HepG2 (cell line): ENCODE data around the gene MRPS5. TPM values are rescaled to one million over a fixed set of nuclear protein-coding genes. Genes with fewer than 3 reads are reported as not detected.

Experiments used
- HDAC6 ChIP-seq: fragments of 200-600 bp; sonication (generic); IDR thresholded peaks from 2 replicates; pipeline ENCODE4 v1.7.0; 2017; ENCODE audit warnings: mild to moderate bottlenecking, antibody characterized with exemption, low read length, low read depth
- JUN ChIP-seq: sonication (generic); formaldehyde crosslinking; IDR thresholded peaks from 2 replicates; pipeline ENCODE4 v1.4.0; 2020; ENCODE audit warnings: mild to moderate bottlenecking, missing genetic modification reagents
- RBM39 ChIP-seq: fragments of 200-400 bp; formaldehyde crosslinking; IDR thresholded peaks from one replicate; pipeline ENCODE4 v1.6.1; 2018; ENCODE audit warnings: antibody characterized with exemption, mild to moderate bottlenecking, low read depth, low read length; ENCODE audit not compliant: poor library complexity, severe bottlenecking
- SMARCE1 ChIP-seq: fragments of 450-650 bp; IDR thresholded peaks from 2 replicates; pipeline ENCODE4 v1.6.1; 2017; ENCODE audit warnings: borderline replicate concordance
- STAG1 ChIP-seq: sonication (generic); formaldehyde crosslinking; IDR thresholded peaks from 2 replicates; pipeline ENCODE4 v1.4.0; 2020; ENCODE audit warnings: missing genetic modification reagents
- TSC22D2 ChIP-seq: sonication (generic); formaldehyde crosslinking; IDR thresholded peaks from 2 replicates; pipeline ENCODE4 v1.5.1; 2020; ENCODE audit warnings: missing genetic modification reagents, mild to moderate bottlenecking, borderline replicate concordance
- ZBTB1 ChIP-seq: sonication (generic); formaldehyde crosslinking; IDR thresholded peaks from 2 replicates; pipeline ENCODE4 v1.4.0; 2020; ENCODE audit warnings: missing genetic modification reagents, borderline replicate concordance
- ZC3H13 ChIP-seq: sonication (generic); formaldehyde crosslinking; IDR thresholded peaks from 2 replicates; pipeline ENCODE4 v1.8.1; 2023; ENCODE audit warnings: mild to moderate bottlenecking, missing genetic modification reagents, moderate library complexity
- ZFY ChIP-seq: sonication (generic); formaldehyde crosslinking; IDR thresholded peaks from 2 replicates; pipeline ENCODE4 v1.4.0; 2020; ENCODE audit warnings: missing genetic modification reagents
- ZNF292 ChIP-seq: sonication (generic); formaldehyde crosslinking; IDR thresholded peaks from 2 replicates; pipeline ENCODE4 v1.8.1; 2022; ENCODE audit warnings: mild to moderate bottlenecking, low read depth, missing genetic modification reagents, borderline replicate concordance
- ZNF562 ChIP-seq: sonication (generic); formaldehyde crosslinking; IDR thresholded peaks from 2 replicates; pipeline ENCODE4 v1.8.0; 2022; ENCODE audit warnings: missing genetic modification reagents, borderline replicate concordance
- ZNF724P ChIP-seq: sonication (generic); formaldehyde crosslinking; IDR thresholded peaks from 2 replicates; pipeline ENCODE4 v1.8.0; 2022; ENCODE audit warnings: missing genetic modification reagents, borderline replicate concordance
- ZNF775 ChIP-seq: sonication (generic); formaldehyde crosslinking; IDR thresholded peaks from 2 replicates; pipeline ENCODE4 v1.4.0; 2020; ENCODE audit warnings: missing genetic modification reagents, mild to moderate bottlenecking, moderate library complexity, borderline replicate concordance
- ZNF883 ChIP-seq: sonication (generic); formaldehyde crosslinking; IDR thresholded peaks from 2 replicates; pipeline ENCODE4 v1.5.1; 2020; ENCODE audit warnings: mild to moderate bottlenecking, missing genetic modification reagents; ENCODE audit errors: not compliant biosample characterization
- polyA plus RNA-seq, 8 experiments: library from polyadenylated mRNA; depleted of rRNA in 3 of 8; stranded (reverse) in 7 of 8; unstranded in 1 of 8; fragments of >200 nt; fragmentation: Illumina TruSeq in 4 of 8; extraction: Trizol in 4 of 8; gene quantifications; 2 replicates each; pipeline versions ENCODE4 v1.2.1 to v1.2.3, GENCODE V29; 2011 to 2016; ENCODE audit warnings: low read depth in 4 of 8, missing spikeins in 1 of 8, mixed read lengths in 1 of 8; ENCODE audit not compliant: insufficient read depth in 1 of 8
- total RNA-seq, 5 experiments: library from RNA; depleted of rRNA; stranded (reverse); fragments of >200 nt; fragmentation: Illumina TruSeq; extraction: Trizol; gene quantifications; 2 replicates each; pipeline ENCODE4 v1.2.3, GENCODE V29; 2016; ENCODE audit warnings: low read depth in 1 of 5
- TF ChIP-seq, protein P1 (sequence below): sonication (generic); formaldehyde crosslinking; IDR thresholded peaks from 2 replicates; pipeline ENCODE4 v1.4.0; 2020; ENCODE audit warnings: missing genetic modification reagents, borderline replicate concordance
- TF ChIP-seq, protein P2 (sequence below): sonication (generic); formaldehyde crosslinking; IDR thresholded peaks from 2 replicates; pipeline ENCODE4 v1.4.0; 2020; ENCODE audit warnings: missing genetic modification reagents
- TF ChIP-seq, protein P3 (sequence below): sonication (generic); formaldehyde crosslinking; IDR thresholded peaks from 2 replicates; pipeline ENCODE4 v1.8.0; 2022; ENCODE audit warnings: mild to moderate bottlenecking, missing genetic modification reagents; ENCODE audit not compliant: insufficient replicate concordance
- TF ChIP-seq, protein P4 (sequence below): sonication (generic); formaldehyde crosslinking; IDR thresholded peaks from 2 replicates; pipeline ENCODE4 v1.5.0; 2020; ENCODE audit warnings: missing genetic modification reagents, mild to moderate bottlenecking, borderline replicate concordance

Gene MRPS5
- total and polyA plus RNA-seq, 2 of the 13 experiments (the other 11 are each of a cell fraction or from before 2014, with no cell fraction given), result 98.8 to 134 TPM

DNA sequence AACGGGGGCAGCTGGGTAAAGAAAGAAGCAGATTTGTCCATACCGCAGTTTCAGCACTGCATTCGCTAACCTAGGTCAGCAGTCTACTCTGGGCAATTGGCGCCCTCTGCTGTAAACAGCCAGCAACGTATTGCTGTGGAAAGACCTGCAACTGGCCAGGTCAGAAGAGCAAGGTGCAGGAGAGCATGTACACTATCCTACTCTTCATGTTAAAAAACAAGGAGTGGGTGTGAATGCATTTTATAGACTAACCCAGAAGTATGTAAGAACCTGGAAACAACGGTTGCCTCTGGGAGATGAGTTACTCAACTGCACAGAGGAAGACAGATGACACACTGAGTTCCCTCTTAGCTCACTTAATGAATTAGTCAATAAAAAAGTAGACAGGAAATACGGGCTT is 6.2 kb downstream of the MRPS5 start (continued):
- no peak for TF ChIP-seq HDAC6
- TF ChIP-seq, protein P1, sequence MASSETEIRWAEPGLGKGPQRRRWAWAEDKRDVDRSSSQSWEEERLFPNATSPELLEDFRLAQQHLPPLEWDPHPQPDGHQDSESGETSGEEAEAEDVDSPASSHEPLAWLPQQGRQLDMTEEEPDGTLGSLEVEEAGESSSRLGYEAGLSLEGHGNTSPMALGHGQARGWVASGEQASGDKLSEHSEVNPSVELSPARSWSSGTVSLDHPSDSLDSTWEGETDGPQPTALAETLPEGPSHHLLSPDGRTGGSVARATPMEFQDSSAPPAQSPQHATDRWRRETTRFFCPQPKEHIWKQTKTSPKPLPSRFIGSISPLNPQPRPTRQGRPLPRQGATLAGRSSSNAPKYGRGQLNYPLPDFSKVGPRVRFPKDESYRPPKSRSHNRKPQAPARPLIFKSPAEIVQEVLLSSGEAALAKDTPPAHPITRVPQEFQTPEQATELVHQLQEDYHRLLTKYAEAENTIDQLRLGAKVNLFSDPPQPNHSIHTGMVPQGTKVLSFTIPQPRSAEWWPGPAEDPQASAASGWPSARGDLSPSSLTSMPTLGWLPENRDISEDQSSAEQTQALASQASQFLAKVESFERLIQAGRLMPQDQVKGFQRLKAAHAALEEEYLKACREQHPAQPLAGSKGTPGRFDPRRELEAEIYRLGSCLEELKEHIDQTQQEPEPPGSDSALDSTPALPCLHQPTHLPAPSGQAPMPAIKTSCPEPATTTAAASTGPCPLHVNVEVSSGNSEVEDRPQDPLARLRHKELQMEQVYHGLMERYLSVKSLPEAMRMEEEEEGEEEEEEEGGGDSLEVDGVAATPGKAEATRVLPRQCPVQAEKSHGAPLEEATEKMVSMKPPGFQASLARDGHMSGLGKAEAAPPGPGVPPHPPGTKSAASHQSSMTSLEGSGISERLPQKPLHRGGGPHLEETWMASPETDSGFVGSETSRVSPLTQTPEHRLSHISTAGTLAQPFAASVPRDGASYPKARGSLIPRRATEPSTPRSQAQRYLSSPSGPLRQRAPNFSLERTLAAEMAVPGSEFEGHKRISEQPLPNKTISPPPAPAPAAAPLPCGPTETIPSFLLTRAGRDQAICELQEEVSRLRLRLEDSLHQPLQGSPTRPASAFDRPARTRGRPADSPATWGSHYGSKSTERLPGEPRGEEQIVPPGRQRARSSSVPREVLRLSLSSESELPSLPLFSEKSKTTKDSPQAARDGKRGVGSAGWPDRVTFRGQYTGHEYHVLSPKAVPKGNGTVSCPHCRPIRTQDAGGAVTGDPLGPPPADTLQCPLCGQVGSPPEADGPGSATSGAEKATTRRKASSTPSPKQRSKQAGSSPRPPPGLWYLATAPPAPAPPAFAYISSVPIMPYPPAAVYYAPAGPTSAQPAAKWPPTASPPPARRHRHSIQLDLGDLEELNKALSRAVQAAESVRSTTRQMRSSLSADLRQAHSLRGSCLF (CRISPR knock-in tag), result no peak
- no peak for TF ChIP-seq ZNF562
- TF ChIP-seq ZC3H13 (CRISPR knock-in tag), result no peak
- no peak; the same call in 1 of the 2 replicates for TF ChIP-seq ZNF292 (CRISPR knock-in tag)
- TF ChIP-seq SMARCE1, result no peak
- no peak for TF ChIP-seq ZFY (CRISPR knock-in tag)
- TF ChIP-seq ZNF724P, result no peak
- TF ChIP-seq RBM39, result no peak
- TF ChIP-seq, protein P2, sequence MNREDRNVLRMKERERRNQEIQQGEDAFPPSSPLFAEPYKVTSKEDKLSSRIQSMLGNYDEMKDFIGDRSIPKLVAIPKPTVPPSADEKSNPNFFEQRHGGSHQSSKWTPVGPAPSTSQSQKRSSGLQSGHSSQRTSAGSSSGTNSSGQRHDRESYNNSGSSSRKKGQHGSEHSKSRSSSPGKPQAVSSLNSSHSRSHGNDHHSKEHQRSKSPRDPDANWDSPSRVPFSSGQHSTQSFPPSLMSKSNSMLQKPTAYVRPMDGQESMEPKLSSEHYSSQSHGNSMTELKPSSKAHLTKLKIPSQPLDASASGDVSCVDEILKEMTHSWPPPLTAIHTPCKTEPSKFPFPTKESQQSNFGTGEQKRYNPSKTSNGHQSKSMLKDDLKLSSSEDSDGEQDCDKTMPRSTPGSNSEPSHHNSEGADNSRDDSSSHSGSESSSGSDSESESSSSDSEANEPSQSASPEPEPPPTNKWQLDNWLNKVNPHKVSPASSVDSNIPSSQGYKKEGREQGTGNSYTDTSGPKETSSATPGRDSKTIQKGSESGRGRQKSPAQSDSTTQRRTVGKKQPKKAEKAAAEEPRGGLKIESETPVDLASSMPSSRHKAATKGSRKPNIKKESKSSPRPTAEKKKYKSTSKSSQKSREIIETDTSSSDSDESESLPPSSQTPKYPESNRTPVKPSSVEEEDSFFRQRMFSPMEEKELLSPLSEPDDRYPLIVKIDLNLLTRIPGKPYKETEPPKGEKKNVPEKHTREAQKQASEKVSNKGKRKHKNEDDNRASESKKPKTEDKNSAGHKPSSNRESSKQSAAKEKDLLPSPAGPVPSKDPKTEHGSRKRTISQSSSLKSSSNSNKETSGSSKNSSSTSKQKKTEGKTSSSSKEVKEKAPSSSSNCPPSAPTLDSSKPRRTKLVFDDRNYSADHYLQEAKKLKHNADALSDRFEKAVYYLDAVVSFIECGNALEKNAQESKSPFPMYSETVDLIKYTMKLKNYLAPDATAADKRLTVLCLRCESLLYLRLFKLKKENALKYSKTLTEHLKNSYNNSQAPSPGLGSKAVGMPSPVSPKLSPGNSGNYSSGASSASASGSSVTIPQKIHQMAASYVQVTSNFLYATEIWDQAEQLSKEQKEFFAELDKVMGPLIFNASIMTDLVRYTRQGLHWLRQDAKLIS (CRISPR knock-in tag), result no peak
- TF ChIP-seq, protein P3, sequence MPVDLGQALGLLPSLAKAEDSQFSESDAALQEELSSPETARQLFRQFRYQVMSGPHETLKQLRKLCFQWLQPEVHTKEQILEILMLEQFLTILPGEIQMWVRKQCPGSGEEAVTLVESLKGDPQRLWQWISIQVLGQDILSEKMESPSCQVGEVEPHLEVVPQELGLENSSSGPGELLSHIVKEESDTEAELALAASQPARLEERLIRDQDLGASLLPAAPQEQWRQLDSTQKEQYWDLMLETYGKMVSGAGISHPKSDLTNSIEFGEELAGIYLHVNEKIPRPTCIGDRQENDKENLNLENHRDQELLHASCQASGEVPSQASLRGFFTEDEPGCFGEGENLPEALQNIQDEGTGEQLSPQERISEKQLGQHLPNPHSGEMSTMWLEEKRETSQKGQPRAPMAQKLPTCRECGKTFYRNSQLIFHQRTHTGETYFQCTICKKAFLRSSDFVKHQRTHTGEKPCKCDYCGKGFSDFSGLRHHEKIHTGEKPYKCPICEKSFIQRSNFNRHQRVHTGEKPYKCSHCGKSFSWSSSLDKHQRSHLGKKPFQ (CRISPR knock-in tag), result no peak
- no peak for TF ChIP-seq TSC22D2
- no peak for TF ChIP-seq ZBTB1 (CRISPR knock-in tag)
- TF ChIP-seq, protein P4, sequence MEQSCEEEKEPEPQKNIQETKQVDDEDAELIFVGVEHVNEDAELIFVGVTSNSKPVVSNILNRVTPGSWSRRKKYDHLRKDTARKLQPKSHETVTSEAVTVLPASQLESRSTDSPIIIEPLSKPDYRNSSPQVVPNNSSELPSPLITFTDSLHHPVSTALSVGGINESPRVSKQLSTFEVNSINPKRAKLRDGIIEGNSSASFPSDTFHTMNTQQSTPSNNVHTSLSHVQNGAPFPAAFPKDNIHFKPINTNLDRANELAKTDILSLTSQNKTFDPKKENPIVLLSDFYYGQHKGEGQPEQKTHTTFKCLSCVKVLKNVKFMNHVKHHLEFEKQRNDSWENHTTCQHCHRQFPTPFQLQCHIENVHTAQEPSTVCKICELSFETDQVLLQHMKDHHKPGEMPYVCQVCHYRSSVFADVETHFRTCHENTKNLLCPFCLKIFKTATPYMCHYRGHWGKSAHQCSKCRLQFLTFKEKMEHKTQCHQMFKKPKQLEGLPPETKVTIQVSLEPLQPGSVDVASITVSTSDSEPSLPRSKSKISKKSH (CRISPR knock-in tag), result no peak
- TF ChIP-seq JUN, result no peak
- no peak for TF ChIP-seq ZNF883 (CRISPR knock-in tag)
- no peak for TF ChIP-seq ZNF775 (CRISPR knock-in tag)
- TF ChIP-seq STAG1 (CRISPR knock-in tag), result peak; percentile 90
